ENCODE results near the gene CIAPIN1. TPM values are rescaled to one million over a fixed set of nuclear protein-coding genes. Genes with fewer than 3 reads are reported as not detected.

CIAPIN1 gene
- total RNA-seq, 2 experiments from 2014 or later, result 27.8 to 28.0 TPM

DNA sequence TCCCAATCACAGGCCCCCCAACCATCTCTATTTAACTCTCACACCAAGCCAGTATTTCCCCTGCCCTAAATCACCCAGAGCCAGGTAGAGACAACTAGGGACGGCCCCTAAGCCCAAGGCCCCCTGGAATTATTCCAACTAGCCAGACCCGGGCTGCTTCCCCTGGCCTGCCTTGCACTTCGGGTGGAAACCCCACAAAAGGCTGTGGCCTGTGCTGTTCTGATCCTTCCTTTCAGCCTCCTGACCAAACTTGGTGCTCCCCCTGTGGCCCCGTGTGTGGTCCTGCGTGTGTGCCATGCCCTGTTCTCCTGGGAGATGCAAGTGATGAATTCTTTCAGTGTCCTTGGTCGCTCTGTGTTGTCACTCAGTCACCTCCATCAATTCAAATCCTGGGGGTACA, 27.7 kb downstream of the CIAPIN1 start:
- H3K27me3 ChIP-seq (ENCODE audit: control insufficient read depth in 1 of 2, insufficient read depth in 2 of 2, low read length in 2 of 2), result no peaks in the 10 kb centered on the region
- Mint-ChIP-seq H3K4me1 (ENCODE audit: low read depth) (peaks cover 21% of the 10 kb centered on the region), H3K27ac (peak overlapping the region; percentile 31), H3K9me3 (no peaks in the 10 kb centered on the region), H3K36me3 (ENCODE audit: low read depth) (no peaks in the 10 kb centered on the region), H3K27me3 (no peaks in the 10 kb centered on the region), H3K4me3 (no peak overlapping the region)
- no peaks in the 10 kb centered on the region for H3K9me3 ChIP-seq (ENCODE audit: control insufficient read depth in 1 of 2, insufficient read depth in 1 of 2, low read length in 2 of 2)
- peaks cover 27% of the 10 kb centered on the region for H3K4me1 ChIP-seq (ENCODE audit: insufficient read depth, low read length)
- POLR2A ChIA-PET, result interaction anchor here (1.1 to 3.8 kb wide), 3 partner anchors 28 to 119 kb away, joined by 3 to 31 read pairs (median 4); partner anchors contain the start of genes CIAPIN1 and COQ9
- CTCF ChIA-PET, result interaction anchor here (1.4 to 4.9 kb wide), 3 partner anchors 100 to 141 kb away, joined by 4 to 72 read pairs (median 11); no protein-coding TSS in a partner anchor
- no peaks in the 10 kb centered on the region for H3K36me3 ChIP-seq (ENCODE audit: insufficient read depth, low read length)
- no peak for DNase-seq
- ATAC-seq (ENCODE audit: poor library complexity), result no peak
- no peak overlapping the region for H3K27ac ChIP-seq (ENCODE audit: low read depth in 1 of 2, low read length in 2 of 2)
- H3K4me3 ChIP-seq (ENCODE audit: low read length), result no peak overlapping the region
- intact Hi-C loops (cut with DNase I, micrococcal nuclease), result loop anchor here (1.0 to 10.0 kb wide), 3 partner anchors 100 to 335 kb away; partner anchors contain the start of gene ARL2BP (in 1 of the 2)
- TF ChIP-seq, protein P1, sequence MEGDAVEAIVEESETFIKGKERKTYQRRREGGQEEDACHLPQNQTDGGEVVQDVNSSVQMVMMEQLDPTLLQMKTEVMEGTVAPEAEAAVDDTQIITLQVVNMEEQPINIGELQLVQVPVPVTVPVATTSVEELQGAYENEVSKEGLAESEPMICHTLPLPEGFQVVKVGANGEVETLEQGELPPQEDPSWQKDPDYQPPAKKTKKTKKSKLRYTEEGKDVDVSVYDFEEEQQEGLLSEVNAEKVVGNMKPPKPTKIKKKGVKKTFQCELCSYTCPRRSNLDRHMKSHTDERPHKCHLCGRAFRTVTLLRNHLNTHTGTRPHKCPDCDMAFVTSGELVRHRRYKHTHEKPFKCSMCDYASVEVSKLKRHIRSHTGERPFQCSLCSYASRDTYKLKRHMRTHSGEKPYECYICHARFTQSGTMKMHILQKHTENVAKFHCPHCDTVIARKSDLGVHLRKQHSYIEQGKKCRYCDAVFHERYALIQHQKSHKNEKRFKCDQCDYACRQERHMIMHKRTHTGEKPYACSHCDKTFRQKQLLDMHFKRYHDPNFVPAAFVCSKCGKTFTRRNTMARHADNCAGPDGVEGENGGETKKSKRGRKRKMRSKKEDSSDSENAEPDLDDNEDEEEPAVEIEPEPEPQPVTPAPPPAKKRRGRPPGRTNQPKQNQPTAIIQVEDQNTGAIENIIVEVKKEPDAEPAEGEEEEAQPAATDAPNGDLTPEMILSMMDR (IDR thresholded peaks at IDR 0.05), result no peak

DNA sequence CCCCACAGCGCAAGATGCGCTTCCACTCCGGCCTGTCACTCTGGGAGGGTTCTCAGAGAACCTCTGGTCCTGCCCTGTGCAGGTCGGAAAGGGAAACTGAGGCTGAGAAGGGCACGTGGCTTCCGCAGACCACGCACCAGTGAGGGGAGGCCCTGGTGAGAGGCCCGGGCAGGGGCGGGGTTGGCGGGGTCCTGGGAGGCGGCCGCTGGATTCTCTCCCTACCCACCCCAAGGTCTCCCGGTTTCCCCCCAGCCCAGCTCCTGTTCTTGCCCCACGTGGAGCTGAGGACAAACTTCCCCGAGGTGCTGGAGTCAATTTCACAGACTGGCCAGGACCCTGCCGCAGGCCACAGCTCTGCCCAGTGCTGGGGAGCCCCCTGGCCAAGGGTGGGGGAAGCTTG, 31.1 kb downstream of the CIAPIN1 start:
- Histone ChIP-seq H3K4me3 (ENCODE audit: low read length) (no peak overlapping the region), H3K4me1 (ENCODE audit: insufficient read depth, low read length) (peaks cover 27% of the 10 kb centered on the region), H3K27ac (ENCODE audit: low read depth in 1 of 2, low read length in 2 of 2) (no peak overlapping the region), H3K27me3 (ENCODE audit: control insufficient read depth in 1 of 2, insufficient read depth in 2 of 2, low read length in 2 of 2) (no peaks in the 10 kb centered on the region), H3K36me3 (ENCODE audit: insufficient read depth, low read length) (no peaks in the 10 kb centered on the region), H3K9me3 (ENCODE audit: control insufficient read depth in 1 of 2, insufficient read depth in 1 of 2, low read length in 2 of 2) (no peaks in the 10 kb centered on the region)
- Mint-ChIP-seq H3K4me1 (ENCODE audit: low read depth) (peaks cover 21% of the 10 kb centered on the region), H3K9me3 (no peaks in the 10 kb centered on the region), H3K4me3 (no peak overlapping the region), H3K27ac (no peak overlapping the region), H3K36me3 (ENCODE audit: low read depth) (no peaks in the 10 kb centered on the region), H3K27me3 (no peaks in the 10 kb centered on the region)
- no peak for ATAC-seq (ENCODE audit: poor library complexity)
- CTCF ChIA-PET, result interaction anchor here (1.7 to 4.9 kb wide), 4 partner anchors 13 to 115 kb away, joined by 5 to 72 read pairs (median 12); no protein-coding TSS in a partner anchor
- POLR2A ChIA-PET, result interaction anchor here (1.2 to 3.8 kb wide), 4 partner anchors 16 to 319 kb away, joined by 3 to 31 read pairs (median 6); partner anchors contain the start of genes CIAPIN1, COQ9 and KATNB1
- intact Hi-C loops (cut with DNase I, micrococcal nuclease), result loop anchor here (2.0 to 10.0 kb wide), 4 partner anchors 169 to 331 kb away; partner anchors contain the start of gene ARL2BP (in 2 of the 2)
- TF ChIP-seq, protein P1 (IDR thresholded peaks at IDR 0.05), result no peak
- DNase-seq, result peak in 1 of 14 experiments; percentile 42

DNA sequence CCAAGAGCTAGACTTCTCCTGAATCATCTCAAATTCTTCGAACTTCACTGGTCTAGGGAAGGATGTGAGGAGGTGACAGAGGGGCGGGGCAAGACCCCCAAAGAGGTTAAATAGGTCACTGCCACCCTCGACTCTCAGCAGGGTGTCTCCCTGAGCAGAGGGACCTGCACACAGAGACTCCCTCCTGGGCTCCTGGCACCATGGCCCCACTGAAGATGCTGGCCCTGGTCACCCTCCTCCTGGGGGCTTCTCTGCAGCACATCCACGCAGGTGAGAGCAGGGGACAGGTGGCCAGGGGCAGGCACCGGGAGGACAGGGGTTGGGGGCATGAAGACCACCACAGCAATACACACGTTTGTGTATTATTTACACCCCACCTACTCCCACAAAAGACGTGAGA, 33.5 kb downstream of the CIAPIN1 start:
- no peaks in the 10 kb centered on the region for H3K27me3 ChIP-seq (ENCODE audit: control insufficient read depth in 1 of 2, insufficient read depth in 2 of 2, low read length in 2 of 2)
- H3K36me3 Mint-ChIP-seq (ENCODE audit: low read depth), result no peaks in the 10 kb centered on the region
- H3K9me3 ChIP-seq (ENCODE audit: control insufficient read depth in 1 of 2, insufficient read depth in 1 of 2, low read length in 2 of 2), result no peaks in the 10 kb centered on the region
- ATAC-seq (ENCODE audit: poor library complexity) (no peak), DNase-seq (no peak)
- peaks cover 11% of the 10 kb centered on the region for H3K4me1 Mint-ChIP-seq (ENCODE audit: low read depth)
- no peaks in the 10 kb centered on the region for H3K36me3 ChIP-seq (ENCODE audit: insufficient read depth, low read length)
- H3K27ac Mint-ChIP-seq, result no peak overlapping the region
- ChIA-PET POLR2A (interaction anchor here (1.2 kb wide), 1 partner anchor 49 kb away, joined by 3 read pairs; the partner anchor contains the start of gene POLR2C), CTCF (interaction anchor here (0.6 kb wide), 1 partner anchor 532 kb away, joined by 3 read pairs; no protein-coding TSS in a partner anchor)
- TF ChIP-seq, protein P1 (IDR thresholded peaks at IDR 0.05), result no peak
- intact Hi-C loops (cut with DNase I, micrococcal nuclease), result loop anchor here in 1 of 2 experiments (10.0 kb wide), 1 partner anchor 329 kb away; no protein-coding TSS in a partner anchor
- no peaks in the 10 kb centered on the region for H3K9me3 Mint-ChIP-seq
- no peak overlapping the region for H3K4me3 ChIP-seq (ENCODE audit: low read length)
- H3K4me3 Mint-ChIP-seq, result no peak overlapping the region
- no peaks in the 10 kb centered on the region for H3K27me3 Mint-ChIP-seq
- peaks cover 19% of the 10 kb centered on the region for H3K4me1 ChIP-seq (ENCODE audit: insufficient read depth, low read length)
- H3K27ac ChIP-seq (ENCODE audit: low read depth in 1 of 2, low read length in 2 of 2), result no peak overlapping the region
